ENCODE results near the gene DPH2.
A peak's percentile ranks its signal among the peaks of the same experiment; 100 is the strongest.

DPH2 gene

DNA sequence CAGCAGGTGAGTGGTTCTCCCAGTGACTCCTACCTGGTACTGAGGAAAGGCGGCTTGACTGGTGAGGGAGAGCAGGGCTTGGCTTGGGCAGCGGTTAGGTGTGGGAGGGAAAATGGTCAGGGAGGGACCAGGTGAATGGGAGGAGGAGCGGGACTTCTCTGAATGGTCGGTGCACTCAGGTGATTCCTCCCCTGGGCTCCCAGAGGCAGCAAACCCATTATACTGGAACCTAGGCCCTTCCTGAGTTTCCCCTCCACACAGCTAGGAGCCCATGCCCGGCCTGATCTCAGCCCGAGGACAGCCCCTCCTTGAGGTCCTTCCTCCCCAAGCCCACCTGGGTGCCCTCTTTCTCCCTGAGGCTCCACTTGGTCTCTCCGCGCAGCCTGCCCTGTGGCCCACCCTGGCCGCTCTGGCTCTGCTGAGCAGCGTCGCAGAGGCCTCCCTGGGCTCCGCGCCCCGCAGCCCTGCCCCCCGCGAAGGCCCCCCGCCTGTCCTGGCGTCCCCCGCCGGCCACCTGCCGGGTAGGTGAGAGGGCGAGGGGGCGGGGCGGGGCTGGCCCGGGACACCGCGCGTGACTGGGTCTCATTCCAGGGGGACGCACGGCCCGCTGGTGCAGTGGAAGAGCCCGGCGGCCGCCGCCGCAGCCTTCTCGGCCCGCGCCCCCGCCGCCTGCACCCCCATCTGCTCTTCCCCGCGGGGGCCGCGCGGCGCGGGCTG is 33.9 kb upstream of the DPH2 start:
- no peak for DNase-seq
- Histone ChIP-seq H3K4me3 (ENCODE audit: control insufficient read depth in 1 of 7, extremely low read depth in 1 of 7, insufficient read depth in 4 of 7, low read depth in 2 of 7, low read length in 6 of 7) (peak overlapping the region; percentile 13 to 79 (median 41)), H3K36me3 (ENCODE audit: control insufficient read depth in 4 of 4, insufficient read depth in 4 of 4, low read length in 3 of 4) (no peaks in the 10 kb centered on the region), H3K9me3 (ENCODE audit: control extremely low read depth in 1 of 5, control insufficient read depth in 4 of 5, insufficient read depth in 2 of 5, low read depth in 1 of 5, low read length in 4 of 5) (no peaks in the 10 kb centered on the region), H3K27ac (ENCODE audit: insufficient read depth in 1 of 2, low read depth in 1 of 2, low read length in 2 of 2, poor library complexity in 1 of 2, severe bottlenecking in 2 of 2) (no peak overlapping the region), H3K27me3 (replicated peaks in 2 of 5; ENCODE audit: control insufficient read depth in 4 of 5, insufficient read depth in 5 of 5, low read length in 4 of 5) (peaks cover 0 to 26% (median 3%) of the 10 kb centered on the region in 5 experiments), H3K4me1 (ENCODE audit: control extremely low read depth in 1 of 4, control insufficient read depth in 4 of 4, insufficient read depth in 4 of 4, low read length in 3 of 4) (peaks cover 0 to 37% (median 25%) of the 10 kb centered on the region in 4 experiments)
- WGBS (ENCODE audit: insufficient coverage), result 7% methylated on average over 23 of the region's 48 CpGs
- POLR2A ChIA-PET, result interaction anchor here (1.2 kb wide), 1 partner anchor 172 kb away, joined by 5 read pairs; no protein-coding TSS in a partner anchor
- CTCF ChIA-PET, result interaction anchor here (0.8 to 8.3 kb wide), 25 partner anchors 11 to 406 kb away, joined by 3 to 247 read pairs (median 7); partner anchors contain the start of genes IPO13, PTPRF and ST3GAL3

DNA sequence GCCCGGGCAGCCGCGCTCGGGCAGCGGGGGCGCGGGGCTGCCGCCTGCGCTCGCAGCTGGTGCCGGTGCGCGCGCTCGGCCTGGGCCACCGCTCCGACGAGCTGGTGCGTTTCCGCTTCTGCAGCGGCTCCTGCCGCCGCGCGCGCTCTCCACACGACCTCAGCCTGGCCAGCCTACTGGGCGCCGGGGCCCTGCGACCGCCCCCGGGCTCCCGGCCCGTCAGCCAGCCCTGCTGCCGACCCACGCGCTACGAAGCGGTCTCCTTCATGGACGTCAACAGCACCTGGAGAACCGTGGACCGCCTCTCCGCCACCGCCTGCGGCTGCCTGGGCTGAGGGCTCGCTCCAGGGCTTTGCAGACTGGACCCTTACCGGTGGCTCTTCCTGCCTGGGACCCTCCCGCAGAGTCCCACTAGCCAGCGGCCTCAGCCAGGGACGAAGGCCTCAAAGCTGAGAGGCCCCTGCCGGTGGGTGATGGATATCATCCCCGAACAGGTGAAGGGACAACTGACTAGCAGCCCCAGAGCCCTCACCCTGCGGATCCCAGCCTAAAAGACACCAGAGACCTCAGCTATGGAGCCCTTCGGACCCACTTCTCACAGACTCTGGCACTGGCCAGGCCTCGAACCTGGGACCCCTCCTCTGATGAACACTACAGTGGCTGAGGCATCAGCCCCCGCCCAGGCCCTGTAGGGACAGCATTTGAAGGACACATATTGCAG is 33.2 kb upstream of the DPH2 start:
- CTCF ChIA-PET, result interaction anchor here (0.8 to 8.3 kb wide), 4 partner anchors 10 to 172 kb away, joined by 3 to 247 read pairs (median 74); partner anchors contain the start of gene IPO13
- 14% methylated on average over 46 of the region's 56 CpGs for WGBS (ENCODE audit: insufficient coverage)
- H3K27me3 ChIP-seq (replicated peaks in 2 of 5; ENCODE audit: control insufficient read depth in 4 of 5, insufficient read depth in 5 of 5, low read length in 4 of 5), result peaks cover 0 to 26% (median 3%) of the 10 kb centered on the region in 5 experiments
- POLR2A ChIA-PET, result interaction anchor here (0.9 kb wide), 1 partner anchor 10 kb away, joined by 3 read pairs; the partner anchor contains the start of gene IPO13
- peak overlapping the region; percentile 9 to 79 (median 42) for H3K4me3 ChIP-seq (ENCODE audit: control insufficient read depth in 1 of 7, extremely low read depth in 1 of 7, insufficient read depth in 4 of 7, low read depth in 2 of 7, low read length in 6 of 7)
- H3K27ac ChIP-seq (ENCODE audit: insufficient read depth in 1 of 2, low read depth in 1 of 2, low read length in 2 of 2, poor library complexity in 1 of 2, severe bottlenecking in 2 of 2), result no peak overlapping the region
- no peaks in the 10 kb centered on the region for H3K9me3 ChIP-seq (ENCODE audit: control extremely low read depth in 1 of 5, control insufficient read depth in 4 of 5, insufficient read depth in 2 of 5, low read depth in 1 of 5, low read length in 4 of 5)
- peaks cover 0 to 37% (median 25%) of the 10 kb centered on the region in 4 experiments for H3K4me1 ChIP-seq (ENCODE audit: control extremely low read depth in 1 of 4, control insufficient read depth in 4 of 4, insufficient read depth in 4 of 4, low read length in 3 of 4)
- no peaks in the 10 kb centered on the region for H3K36me3 ChIP-seq (ENCODE audit: control insufficient read depth in 4 of 4, insufficient read depth in 4 of 4, low read length in 3 of 4)
- peak; percentile 25 to 76 (median 62) for DNase-seq

GRCh38 chr1:43937179-43937865 is 32.5 kb upstream of the DPH2 start:
- CTCF ChIA-PET, result interaction anchor here (0.5 to 6.0 kb wide), 4 partner anchors 10 to 173 kb away, joined by 3 to 120 read pairs (median 15); partner anchors contain the start of gene IPO13
- peaks cover 0 to 26% (median 3%) of the 10 kb centered on the region in 5 experiments for H3K27me3 ChIP-seq (replicated peaks in 2 of 5; ENCODE audit: control insufficient read depth in 4 of 5, insufficient read depth in 5 of 5, low read length in 4 of 5)
- H3K4me3 ChIP-seq (ENCODE audit: control insufficient read depth in 1 of 7, extremely low read depth in 1 of 7, insufficient read depth in 4 of 7, low read depth in 2 of 7, low read length in 6 of 7), result no peak overlapping the region
- H3K4me1 ChIP-seq (ENCODE audit: control extremely low read depth in 1 of 4, control insufficient read depth in 4 of 4, insufficient read depth in 4 of 4, low read length in 3 of 4), result peaks cover 0 to 37% (median 25%) of the 10 kb centered on the region in 4 experiments
- 85% methylated on average over 6 of the region's 8 CpGs for WGBS (ENCODE audit: insufficient coverage)
- H3K36me3 ChIP-seq (ENCODE audit: control insufficient read depth in 4 of 4, insufficient read depth in 4 of 4, low read length in 3 of 4), result peaks cover 0 to 3% (median 0%) of the 10 kb centered on the region in 4 experiments
- POLR2A ChIA-PET, result interaction anchor here (0.9 kb wide), 1 partner anchor 10 kb away, joined by 3 read pairs; the partner anchor contains the start of gene IPO13
- H3K27ac ChIP-seq (ENCODE audit: insufficient read depth in 1 of 2, low read depth in 1 of 2, low read length in 2 of 2, poor library complexity in 1 of 2, severe bottlenecking in 2 of 2), result no peak overlapping the region
- no peak for DNase-seq
- no peaks in the 10 kb centered on the region for H3K9me3 ChIP-seq (ENCODE audit: control extremely low read depth in 1 of 5, control insufficient read depth in 4 of 5, insufficient read depth in 2 of 5, low read depth in 1 of 5, low read length in 4 of 5)

GRCh38 chr1:43938383-43938782 is 31.4 kb upstream of the DPH2 start:
- CTCF ChIA-PET, result interaction anchor here (0.9 to 4.1 kb wide), 3 partner anchors 8 to 174 kb away, joined by 3 to 27 read pairs (median 7); no protein-coding TSS in a partner anchor
- H3K36me3 ChIP-seq (ENCODE audit: control insufficient read depth in 4 of 4, insufficient read depth in 4 of 4, low read length in 3 of 4), result peaks cover 0 to 3% (median 0%) of the 10 kb centered on the region in 4 experiments
- 95% methylated on average over 10 of the region's 10 CpGs for WGBS (ENCODE audit: insufficient coverage)
- no peak for DNase-seq
- peaks cover 0 to 20% (median 3%) of the 10 kb centered on the region in 5 experiments for H3K27me3 ChIP-seq (replicated peaks in 2 of 5; ENCODE audit: control insufficient read depth in 4 of 5, insufficient read depth in 5 of 5, low read length in 4 of 5)
- H3K27ac ChIP-seq (ENCODE audit: insufficient read depth in 1 of 2, low read depth in 1 of 2, low read length in 2 of 2, poor library complexity in 1 of 2, severe bottlenecking in 2 of 2), result no peak overlapping the region
- no peak overlapping the region for H3K4me3 ChIP-seq (ENCODE audit: control insufficient read depth in 1 of 7, extremely low read depth in 1 of 7, insufficient read depth in 4 of 7, low read depth in 2 of 7, low read length in 6 of 7)
- POLR2A ChIA-PET, result no interaction called here
- peaks cover 0 to 30% (median 21%) of the 10 kb centered on the region in 4 experiments for H3K4me1 ChIP-seq (ENCODE audit: control extremely low read depth in 1 of 4, control insufficient read depth in 4 of 4, insufficient read depth in 4 of 4, low read length in 3 of 4)
- H3K9me3 ChIP-seq (ENCODE audit: control extremely low read depth in 1 of 5, control insufficient read depth in 4 of 5, insufficient read depth in 2 of 5, low read depth in 1 of 5, low read length in 4 of 5), result no peaks in the 10 kb centered on the region

- no peak overlapping the region for H3K27ac ChIP-seq (ENCODE audit: insufficient read depth in 1 of 2, low read depth in 1 of 2, low read length in 2 of 2, poor library complexity in 1 of 2, severe bottlenecking in 2 of 2)
- no peak overlapping the region for H3K4me3 ChIP-seq (ENCODE audit: control insufficient read depth in 1 of 7, extremely low read depth in 1 of 7, insufficient read depth in 4 of 7, low read depth in 2 of 7, low read length in 6 of 7)
- no peak for DNase-seq
- H3K9me3 ChIP-seq (ENCODE audit: control extremely low read depth in 1 of 5, control insufficient read depth in 4 of 5, insufficient read depth in 2 of 5, low read depth in 1 of 5, low read length in 4 of 5), result no peaks in the 10 kb centered on the region
- CTCF ChIA-PET, result interaction anchor here (2.0 to 4.1 kb wide), 2 partner anchors 9 to 175 kb away, joined by 7 to 27 read pairs; no protein-coding TSS in a partner anchor
- WGBS (ENCODE audit: insufficient coverage), result 95% methylated on average over 2 of the region's 3 CpGs
- H3K36me3 ChIP-seq (ENCODE audit: control insufficient read depth in 4 of 4, insufficient read depth in 4 of 4, low read length in 3 of 4), result peaks cover 0 to 3% (median 0%) of the 10 kb centered on the region in 4 experiments
- peaks cover 0 to 23% (median 14%) of the 10 kb centered on the region in 4 experiments for H3K4me1 ChIP-seq (ENCODE audit: control extremely low read depth in 1 of 4, control insufficient read depth in 4 of 4, insufficient read depth in 4 of 4, low read length in 3 of 4)
- POLR2A ChIA-PET, result no interaction called here
- H3K27me3 ChIP-seq (replicated peaks in 2 of 5; ENCODE audit: control insufficient read depth in 4 of 5, insufficient read depth in 5 of 5, low read length in 4 of 5), result peaks cover 0 to 13% (median under 1%) of the 10 kb centered on the region in 5 experiments
Observed at GRCh38 chr1:43938892-43939587, 30.8 kb upstream of the DPH2 start.

DNA sequence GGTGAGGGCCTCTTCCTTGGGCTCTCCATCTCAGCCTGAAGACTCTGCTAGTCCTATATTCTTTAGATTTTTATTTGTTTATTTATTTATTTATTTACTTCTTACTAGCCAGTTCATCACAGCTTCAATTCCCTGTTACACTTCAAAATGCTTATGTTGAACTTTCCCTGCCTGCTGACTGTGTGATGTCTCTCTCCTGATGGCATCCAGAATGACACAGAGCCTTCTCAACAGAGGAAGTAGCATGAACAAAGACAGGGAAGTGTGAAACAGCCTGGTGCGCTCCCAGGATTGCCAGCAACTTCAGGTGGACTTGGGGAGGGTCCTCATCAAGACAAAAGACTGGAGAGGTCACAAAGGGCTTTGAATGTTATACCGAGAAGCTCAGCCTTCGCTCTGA is 27.4 kb upstream of the DPH2 start:
- CTCF ChIA-PET, result interaction anchor here (9.4 kb wide), 1 partner anchor 8 kb away, joined by 120 read pairs; the partner anchor contains the start of gene ARTN

More for the DNA sequence above, 27.4 kb upstream of the DPH2 start:
- no peaks in the 10 kb centered on the region for H3K9me3 ChIP-seq (ENCODE audit: control extremely low read depth in 1 of 5, control insufficient read depth in 4 of 5, insufficient read depth in 2 of 5, low read depth in 1 of 5, low read length in 4 of 5)
- no peak for DNase-seq
- no peak overlapping the region for H3K4me3 ChIP-seq (ENCODE audit: control insufficient read depth in 1 of 7, extremely low read depth in 1 of 7, insufficient read depth in 4 of 7, low read depth in 2 of 7, low read length in 6 of 7)
- WGBS (ENCODE audit: insufficient coverage), result 92% methylated on average over 2 of the region's 3 CpGs
- POLR2A ChIA-PET, result interaction anchor here (0.6 kb wide), 1 partner anchor 785 kb away, joined by 3 read pairs; no protein-coding TSS in a partner anchor
- no peak overlapping the region for H3K27ac ChIP-seq (ENCODE audit: insufficient read depth in 1 of 2, low read depth in 1 of 2, low read length in 2 of 2, poor library complexity in 1 of 2, severe bottlenecking in 2 of 2)
- peaks cover 0 to 3% (median 0%) of the 10 kb centered on the region in 4 experiments for H3K36me3 ChIP-seq (ENCODE audit: control insufficient read depth in 4 of 4, insufficient read depth in 4 of 4, low read length in 3 of 4)
- H3K27me3 ChIP-seq (replicated peaks in 2 of 5; ENCODE audit: control insufficient read depth in 4 of 5, insufficient read depth in 5 of 5, low read length in 4 of 5), result no peaks in the 10 kb centered on the region
- H3K4me1 ChIP-seq (ENCODE audit: control extremely low read depth in 1 of 4, control insufficient read depth in 4 of 4, insufficient read depth in 4 of 4, low read length in 3 of 4), result peaks cover 0 to 25% (median 15%) of the 10 kb centered on the region in 4 experiments
